Vagina (tissue), 2 donors: Measurements from ENCODE around the gene AOC3. TPM values are rescaled to one million over a fixed set of nuclear protein-coding genes. Genes with fewer than 3 reads are reported as not detected.

Experiments
- DNase-seq, 2 donors: peaks; one replicate each; pipeline ENCODE4 v3.0.0-alpha.2; 2017; ENCODE audit errors: extremely low spot score in 2 of 2
- H3K27ac ChIP-seq: fragments of 200-600 bp; sonication (generic); one replicate; pipeline ENCODE4 v1.5.1; 2019
- H3K27me3 ChIP-seq: fragments of 200-600 bp; sonication (generic); one replicate; pipeline ENCODE4 v1.5.1; 2019
- H3K36me3 ChIP-seq, 2 donors: fragments of 200-600 bp; sonication (generic); one replicate each; pipeline ENCODE4 v1.5.1; 2017 to 2019
- H3K4me1 ChIP-seq: fragments of 200-600 bp; sonication (generic); one replicate; pipeline ENCODE4 v1.5.1; 2019
- H3K4me3 ChIP-seq, 2 donors: fragments of 200-600 bp; sonication (generic); 1 replicate in 1 of 2; 2 replicates in 1 of 2; pipeline ENCODE4 v1.5.1; 2016 to 2019
- H3K9me3 ChIP-seq: fragments of 200-600 bp; sonication (generic); one replicate; pipeline ENCODE4 v1.5.1; 2019
- CTCF ChIP-seq, 3 experiments: fragments of 450-650 bp in 2 of 3; fragments of 200-600 bp in 1 of 3; sonication (generic) in 1 of 3; IDR thresholded peaks; one replicate each; pipeline ENCODE4 v1.5.1; 2017 to 2019; ENCODE audit warnings: antibody characterized with exemption in 3 of 3, mild to moderate bottlenecking in 2 of 3, moderate library complexity in 2 of 3
- POLR2A ChIP-seq, 2 donors: fragments of 450-650 bp; IDR thresholded peaks; one replicate each; pipeline ENCODE4 v1.6.1; 2017; ENCODE audit warnings: antibody characterized with exemption in 2 of 2, mild to moderate bottlenecking in 2 of 2, moderate library complexity in 2 of 2
- POLR2AphosphoS5 ChIP-seq, 2 donors: sonication (generic); formaldehyde crosslinking; IDR thresholded peaks; one replicate each; pipeline ENCODE4 v1.9.0; 2017; ENCODE audit warnings: antibody characterized with exemption in 2 of 2, mild to moderate bottlenecking in 2 of 2, low read depth in 1 of 2; ENCODE audit not compliant: insufficient read depth in 1 of 2
- intact Hi-C: fragments of 100-400 bp; cut with DNase I; formaldehyde crosslinking; loops from one replicate; pipeline ENCODE4 v1.15.1; 2023
- total RNA-seq: library from RNA; depleted of rRNA; stranded (reverse); fragments of >200 nt; gene quantifications from one replicate; pipeline ENCODE4 v1.2.3, GENCODE V29; 2016

The AOC3 gene
- total RNA-seq, result 31.7 TPM

- Histone ChIP-seq H3K27ac (peak within 1 kb of the TSS; percentile 53), H3K36me3 (no peaks in the 10 kb centered on the region), H3K27me3 (no peaks in the 10 kb centered on the region), H3K4me1 (peaks cover 16% of the 10 kb centered on the region), H3K4me3 (peak within 1 kb of the TSS; percentile 42 to 44), H3K9me3 (no peaks in the 10 kb centered on the region)
- intact Hi-C loops, result no loop called here
- no peak for DNase-seq
- TF ChIP-seq POLR2AphosphoS5 (IDR thresholded peaks at IDR 0.05; ENCODE audit: insufficient read depth in 1 of 2, low read depth in 1 of 2) (peak in 1 of 2 donors; percentile 48), CTCF (IDR thresholded peaks at IDR 0.05) (no peak), POLR2A (IDR thresholded peaks at IDR 0.05) (no peak)
These were observed at the start of gene AOC3 for GRCh38 chr17:42850954-42851353. Gene AOC3 (plus strand): TSS chr17:42851199. CDS start chr17:42851344, 145 bp downstream.

GRCh38 chr17:42803074-42803883, 47.7 kb upstream of the AOC3 start:
- H3K4me1 ChIP-seq, result peaks cover 5% of the 10 kb centered on the region
- H3K36me3 ChIP-seq, result no peaks in the 10 kb centered on the region
- TF ChIP-seq CTCF (IDR thresholded peaks at IDR 0.05), result no peak
- TF ChIP-seq POLR2AphosphoS5 (IDR thresholded peaks at IDR 0.05; ENCODE audit: insufficient read depth in 1 of 2, low read depth in 1 of 2), result no peak
- no peak for TF ChIP-seq POLR2A (IDR thresholded peaks at IDR 0.05)
- no peak for DNase-seq
- H3K4me3 ChIP-seq, result no peak overlapping the region
- H3K27me3 ChIP-seq, result no peaks in the 10 kb centered on the region
- no peaks in the 10 kb centered on the region for H3K9me3 ChIP-seq
- no peak overlapping the region for H3K27ac ChIP-seq
- intact Hi-C loops, result no loop called here

GRCh38 chr17:42804918-42805367, 46.1 kb upstream of the AOC3 start:
- DNase-seq, result no peak
- Histone ChIP-seq H3K27ac (no peak overlapping the region), H3K4me1 (no peaks in the 10 kb centered on the region), H3K9me3 (no peaks in the 10 kb centered on the region), H3K4me3 (no peak overlapping the region), H3K27me3 (no peaks in the 10 kb centered on the region), H3K36me3 (peaks cover 0 to 9% of the 10 kb centered on the region in 2 donors)
- TF ChIP-seq CTCF (IDR thresholded peaks at IDR 0.05), result no peak
- TF ChIP-seq POLR2A (IDR thresholded peaks at IDR 0.05), result no peak
- no peak for TF ChIP-seq POLR2AphosphoS5 (IDR thresholded peaks at IDR 0.05; ENCODE audit: insufficient read depth in 1 of 2, low read depth in 1 of 2)
- intact Hi-C loops, result no loop called here

- TF ChIP-seq POLR2AphosphoS5 (IDR thresholded peaks at IDR 0.05; ENCODE audit: insufficient read depth in 1 of 2, low read depth in 1 of 2) (no peak), POLR2A (IDR thresholded peaks at IDR 0.05) (no peak), CTCF (IDR thresholded peaks at IDR 0.05) (no peak)
- no peak for DNase-seq
- intact Hi-C loops, result no loop called here
- no peak overlapping the region for H3K4me3 ChIP-seq
- H3K36me3 ChIP-seq, result peaks cover 0 to 22% of the 10 kb centered on the region in 2 donors
- no peaks in the 10 kb centered on the region for H3K27me3 ChIP-seq
- H3K27ac ChIP-seq, result no peak overlapping the region
- no peaks in the 10 kb centered on the region for H3K9me3 ChIP-seq
- no peaks in the 10 kb centered on the region for H3K4me1 ChIP-seq
These were observed 44.8 kb upstream of the AOC3 start for GRCh38 chr17:42806249-42806648.

- no peak overlapping the region for H3K27ac ChIP-seq
- intact Hi-C loops, result no loop called here
- no peak overlapping the region for H3K4me3 ChIP-seq
- peaks cover 0 to 41% of the 10 kb centered on the region in 2 donors for H3K36me3 ChIP-seq
- H3K27me3 ChIP-seq, result no peaks in the 10 kb centered on the region
- no peaks in the 10 kb centered on the region for H3K9me3 ChIP-seq
- H3K4me1 ChIP-seq, result no peaks in the 10 kb centered on the region
- no peak for TF ChIP-seq POLR2AphosphoS5 (IDR thresholded peaks at IDR 0.05; ENCODE audit: insufficient read depth in 1 of 2, low read depth in 1 of 2)
- TF ChIP-seq CTCF (IDR thresholded peaks at IDR 0.05), result no peak
- TF ChIP-seq POLR2A (IDR thresholded peaks at IDR 0.05), result no peak
- no peak for DNase-seq
These were observed 41.7 kb upstream of the AOC3 start for GRCh38 chr17:42809250-42809649.
